ENCODE measurements around the gene IGFL1.

DNA sequence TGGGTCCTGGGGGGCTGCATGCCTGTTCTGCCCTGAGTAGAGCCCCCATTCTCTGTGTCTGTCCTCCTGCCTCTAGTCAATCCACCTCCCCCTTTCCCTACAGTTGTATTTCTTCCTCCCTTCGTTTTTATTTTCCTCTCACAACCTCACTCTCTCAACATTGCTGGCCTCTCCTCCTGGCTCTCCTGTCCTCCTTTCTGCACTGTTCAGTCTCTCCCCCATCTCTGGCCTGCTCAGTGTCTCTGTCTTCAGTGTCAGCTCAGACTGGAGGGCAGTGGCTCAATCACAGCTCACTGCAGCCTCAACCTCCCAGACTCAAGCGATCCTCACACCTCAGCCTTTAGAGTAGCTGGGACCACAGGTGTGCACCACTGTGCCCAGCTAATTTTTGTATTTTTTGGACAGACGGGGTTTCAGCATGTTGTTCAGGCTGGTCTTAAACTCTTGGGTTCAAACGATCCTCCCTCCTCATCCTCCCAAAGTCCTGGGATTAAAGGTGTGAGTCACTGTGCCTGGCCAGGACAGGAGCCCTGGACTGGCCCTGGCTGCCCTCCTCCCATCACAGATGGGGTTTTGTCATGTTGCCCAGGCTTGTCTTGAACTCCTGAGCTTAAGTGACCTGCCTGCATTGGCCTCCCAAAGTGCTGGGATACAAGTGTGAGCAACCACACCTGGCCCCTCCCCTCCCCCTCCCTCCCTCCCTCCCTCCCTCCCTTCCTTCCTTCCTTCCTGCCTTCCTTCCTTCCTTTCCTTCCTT lies 32.0 kb upstream of the IGFL1 start:
- TF ChIP-seq POLR2A (IDR thresholded peaks at IDR 0.05; ENCODE audit: low read length) = no peak
- TF ChIP-seq GATA1 (IDR thresholded peaks at IDR 0.05; ENCODE audit: low read depth, low read length) = no peak

Measured in erythroblast (primary cell).